Muscle layer of colon (tissue), 2 donors: ENCODE measurements around the gene HRAS.
"Not testable (repeated sequence)": the region's sequence is repeated elsewhere in the genome, so short reads cannot be mapped to it uniquely, and the experiment has no call there.

Experiments
- H3K27ac ChIP-seq: one replicate; pipeline ENCODE4 v1.7.0; 2013; ENCODE audit warnings: low read depth, mild to moderate bottlenecking, low read length, moderate library complexity
- H3K27me3 ChIP-seq, 2 donors: one replicate each; pipeline ENCODE4 v1.7.0; 2013; ENCODE audit warnings: low read length in 2 of 2, mild to moderate bottlenecking in 2 of 2; ENCODE audit not compliant: insufficient read depth in 2 of 2, control insufficient read depth in 1 of 2
- H3K36me3 ChIP-seq: one replicate; pipeline ENCODE4 v1.7.0; 2013; ENCODE audit warnings: mild to moderate bottlenecking, low read length; ENCODE audit not compliant: insufficient read depth
- H3K4me1 ChIP-seq: one replicate; pipeline ENCODE4 v1.7.0; 2013; ENCODE audit warnings: mild to moderate bottlenecking, low read length; ENCODE audit not compliant: insufficient read depth
- H3K4me3 ChIP-seq, 2 donors: one replicate each; pipeline ENCODE4 v1.7.0; 2013; ENCODE audit warnings: low read length in 2 of 2, low read depth in 1 of 2, mild to moderate bottlenecking in 1 of 2, moderate library complexity in 1 of 2
- H3K9ac ChIP-seq: one replicate; pipeline ENCODE4 v1.7.0; 2013; ENCODE audit warnings: low read length
- H3K9me3 ChIP-seq: one replicate; pipeline ENCODE4 v1.7.0; 2013; ENCODE audit warnings: mild to moderate bottlenecking, low read length
- donor health status: abdominal sarcoma.
- donor health status: Adenocarcinoma of cecum.

The HRAS gene

GRCh38 chr11:528815-529727, 6.3 kb downstream of the HRAS start:
- no peaks in the 10 kb centered on the region for H3K9me3 ChIP-seq
- peaks cover under 1% of the 10 kb centered on the region for H3K4me1 ChIP-seq
- no peaks in the 10 kb centered on the region for H3K27me3 ChIP-seq
- H3K27ac ChIP-seq = no peak overlapping the region
- no peak overlapping the region for H3K9ac ChIP-seq
- H3K36me3 ChIP-seq = peaks cover 11% of the 10 kb centered on the region
- no peak overlapping the region for H3K4me3 ChIP-seq

GRCh38 chr11:528166-528814, 7.1 kb downstream of the HRAS start:
- Histone ChIP-seq H3K4me3 (no peak overlapping the region), H3K9ac (no peak overlapping the region), H3K9me3 (no peaks in the 10 kb centered on the region), H3K4me1 (no peaks in the 10 kb centered on the region), H3K27ac (no peak overlapping the region), H3K27me3 (no peaks in the 10 kb centered on the region), H3K36me3 (peaks cover 11% of the 10 kb centered on the region)

DNA sequence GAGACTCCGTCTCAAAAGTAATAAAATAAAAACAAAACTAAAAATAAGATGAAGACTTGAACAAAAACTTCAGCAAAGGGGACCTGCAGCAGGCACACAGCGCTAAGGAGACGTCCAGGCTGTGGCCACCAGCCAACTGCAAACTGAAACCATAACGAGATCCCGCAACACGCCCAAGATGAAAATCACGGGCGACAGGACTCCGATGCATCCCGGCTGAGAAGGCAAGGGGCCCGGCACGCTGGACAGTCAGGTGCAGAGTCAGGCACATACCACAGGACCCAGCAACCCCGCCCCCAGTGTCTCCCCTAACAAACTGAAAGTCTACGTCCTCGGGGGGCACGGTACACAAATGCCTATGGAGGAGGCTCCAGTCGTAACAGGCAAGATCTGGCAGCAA, 9.2 kb downstream of the HRAS start:
- Histone ChIP-seq H3K4me1 (no peaks in the 10 kb centered on the region), H3K36me3 (no peaks in the 10 kb centered on the region), H3K9me3 (no peaks in the 10 kb centered on the region), H3K4me3 (no peak overlapping the region), H3K9ac (no peak overlapping the region), H3K27ac (no peak overlapping the region), H3K27me3 (no peaks in the 10 kb centered on the region)

DNA sequence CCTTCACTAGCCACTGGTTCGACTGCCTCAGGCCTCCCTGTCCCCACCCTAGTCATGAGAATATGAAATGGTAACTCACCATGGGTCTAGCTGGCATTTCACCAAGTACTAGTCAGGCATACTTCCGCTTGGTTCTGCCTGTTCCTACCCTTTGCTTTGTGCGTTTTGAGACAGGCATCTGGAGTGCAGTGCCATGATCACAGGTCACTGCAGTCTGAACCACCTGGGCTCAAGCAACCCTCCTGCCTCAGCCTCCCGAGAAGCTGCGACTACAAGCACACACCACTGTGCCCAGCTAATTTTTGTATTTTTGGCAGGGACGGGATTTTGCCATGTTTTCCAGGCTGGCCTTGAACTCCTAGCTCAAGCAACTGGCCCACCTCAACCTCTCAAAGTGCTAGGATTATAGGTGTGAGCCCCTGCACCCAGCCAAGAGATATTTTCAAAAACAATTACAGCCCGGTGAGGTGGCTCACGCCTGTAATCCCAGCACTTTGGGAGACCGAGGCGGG, 14.1 kb downstream of the HRAS start:
- H3K36me3 ChIP-seq = no peaks in the 10 kb centered on the region
- H3K4me3 ChIP-seq = no peak overlapping the region
- no peaks in the 10 kb centered on the region for H3K27me3 ChIP-seq
- H3K27ac ChIP-seq = no peak overlapping the region
- H3K9me3 ChIP-seq = no peaks in the 10 kb centered on the region
- no peaks in the 10 kb centered on the region for H3K4me1 ChIP-seq
- H3K9ac ChIP-seq = no peak overlapping the region

DNA sequence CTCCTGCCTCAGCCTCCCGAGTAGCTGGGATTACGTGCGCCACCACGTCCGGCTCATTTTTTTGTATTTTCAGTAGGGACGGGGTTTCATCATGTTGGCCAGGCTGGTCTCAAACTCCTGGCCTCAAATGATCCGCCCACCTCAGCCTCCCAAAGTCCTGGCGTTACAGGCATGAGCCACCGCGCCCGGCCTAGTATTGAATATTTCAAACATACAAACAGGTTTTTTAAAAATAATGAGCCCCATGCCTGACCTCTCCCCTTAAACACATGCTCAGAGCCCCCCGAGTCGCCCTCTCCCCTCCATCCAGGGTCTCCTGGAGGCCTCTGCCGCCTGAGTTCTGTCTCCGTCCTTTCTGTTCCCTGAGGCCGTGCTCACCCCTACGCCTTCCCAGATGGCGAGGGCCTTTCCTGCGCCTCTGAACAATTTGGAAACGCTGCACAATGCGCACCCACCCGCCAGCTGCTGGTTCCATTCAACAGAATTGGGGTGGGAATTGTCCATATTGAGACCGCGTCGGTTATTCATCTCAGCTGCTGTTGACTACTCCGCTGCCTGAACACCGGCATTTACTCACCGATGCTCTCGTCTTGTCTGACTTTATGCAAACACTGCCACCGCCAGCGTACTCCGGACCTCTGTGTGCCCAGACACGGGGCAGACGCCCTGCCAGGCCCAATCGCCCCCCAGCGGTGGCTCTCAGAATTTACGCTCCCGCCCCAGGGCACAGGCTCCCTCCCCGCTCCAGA, 14.8 kb downstream of the HRAS start:
- Histone ChIP-seq H3K4me1 (no peaks in the 10 kb centered on the region), H3K27me3 (no peaks in the 10 kb centered on the region), H3K9ac (no peak overlapping the region), H3K36me3 (no peaks in the 10 kb centered on the region), H3K27ac (no peak overlapping the region), H3K4me3 (no peak overlapping the region), H3K9me3 (no peaks in the 10 kb centered on the region)

DNA sequence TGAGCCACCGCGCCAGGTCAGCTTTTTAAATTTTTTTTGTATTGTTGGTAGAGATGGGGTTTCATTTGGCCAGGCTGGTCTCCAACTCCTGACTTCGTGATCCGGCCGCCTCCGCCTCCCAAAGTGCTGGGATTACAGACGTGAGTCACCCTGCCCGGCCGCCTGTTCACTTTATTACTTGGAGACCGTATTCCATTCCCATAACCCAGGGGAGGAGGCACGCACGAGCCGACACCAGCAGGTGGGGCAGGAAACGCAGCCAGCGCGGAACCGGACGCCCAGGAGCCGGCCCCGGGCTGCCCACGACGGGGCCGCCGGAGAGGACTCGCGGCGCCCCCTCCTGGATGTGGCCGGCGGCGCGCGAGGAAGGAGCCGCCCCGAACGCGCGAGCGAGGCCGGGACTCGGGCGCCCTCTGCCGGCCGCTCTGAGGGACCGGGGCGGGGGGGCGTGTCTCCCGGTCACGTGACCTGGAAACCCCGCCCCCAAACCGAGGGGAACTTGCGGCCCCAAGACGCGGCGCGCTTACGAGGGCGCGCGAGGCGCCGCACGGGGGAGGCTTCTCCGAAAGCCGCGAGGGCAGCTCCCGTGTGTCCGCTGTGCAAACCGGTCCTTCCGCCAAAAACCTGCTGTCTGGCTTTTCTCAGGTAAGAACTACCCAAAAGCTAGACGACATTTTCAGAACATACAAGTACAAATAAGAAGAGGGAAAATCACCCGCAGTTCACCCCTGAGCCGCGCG, 16.7 kb downstream of the HRAS start:
- Histone ChIP-seq H3K9ac (no peak overlapping the region), H3K4me3 (peak overlapping the region in 1 of 2 donors; percentile 19), H3K36me3 (no peaks in the 10 kb centered on the region), H3K27me3 (no peaks in the 10 kb centered on the region), H3K27ac (peak overlapping the region; percentile 43), H3K4me1 (no peaks in the 10 kb centered on the region), H3K9me3 (no peaks in the 10 kb centered on the region)

DNA sequence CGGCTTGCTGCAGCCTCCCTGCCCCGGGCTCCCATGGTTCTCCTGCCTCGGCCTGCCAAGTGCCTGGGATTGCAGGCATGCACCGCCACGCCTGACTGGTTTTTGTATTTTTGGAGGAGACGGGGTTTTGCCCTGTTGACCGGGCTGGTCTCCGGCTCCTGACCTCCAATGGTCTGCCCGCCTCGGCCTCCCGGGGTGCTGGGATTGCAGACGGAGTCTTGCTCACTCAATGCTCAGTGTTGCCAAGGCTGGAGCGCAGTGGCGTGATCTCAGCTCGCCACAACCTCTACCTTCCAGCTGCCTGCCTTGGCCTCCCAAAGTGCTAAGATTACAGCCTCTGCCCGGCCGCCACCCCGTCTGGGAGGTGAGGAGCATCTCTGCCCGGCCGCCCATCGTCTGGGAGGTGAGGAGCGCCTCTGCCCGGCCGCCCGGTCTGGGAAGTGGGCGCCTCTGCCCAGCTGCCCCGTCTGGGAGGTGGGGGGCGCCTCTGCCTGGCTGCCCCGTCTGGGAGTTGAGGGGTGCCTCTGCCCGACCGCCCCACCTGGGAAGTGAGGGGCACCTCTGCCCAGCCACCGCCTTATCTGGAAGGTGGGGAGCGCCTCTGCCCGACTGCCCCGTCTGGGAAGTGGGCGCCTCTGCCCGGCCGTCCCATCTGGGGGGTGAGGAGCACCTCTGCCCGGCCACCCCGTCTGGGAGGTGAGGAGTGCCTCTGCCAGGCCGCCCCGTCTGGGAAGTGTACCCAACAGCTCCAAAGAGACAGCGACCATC, 18.3 kb downstream of the HRAS start:
- H3K27me3 ChIP-seq, H3K4me1 ChIP-seq, H3K4me3 ChIP-seq, H3K36me3 ChIP-seq, H3K27ac ChIP-seq, H3K9me3 ChIP-seq, H3K9ac ChIP-seq: not testable (repeated sequence)

DNA sequence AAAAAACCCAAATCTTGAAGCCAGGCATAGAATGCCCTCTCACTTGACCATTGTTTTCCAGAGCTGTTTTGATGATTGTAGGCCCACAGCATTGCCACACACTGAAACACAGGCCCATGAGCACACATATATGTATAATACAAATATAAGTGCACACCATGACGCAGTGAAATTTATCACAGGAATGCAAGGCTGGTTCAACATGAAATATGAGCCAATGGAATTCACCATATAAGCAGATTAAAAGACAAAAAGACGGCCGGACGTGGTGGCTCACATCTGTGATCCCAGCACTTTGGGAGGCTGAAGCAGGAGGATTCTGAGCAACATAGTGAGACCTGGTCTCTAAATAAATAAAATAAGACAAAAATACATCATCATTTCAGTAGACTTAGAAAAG, 19.0 kb downstream of the HRAS start:
- Histone ChIP-seq H3K9me3 (no peaks in the 10 kb centered on the region), H3K4me3 (no peak overlapping the region), H3K36me3 (no peaks in the 10 kb centered on the region), H3K27ac (no peak overlapping the region), H3K27me3 (no peaks in the 10 kb centered on the region), H3K9ac (no peak overlapping the region), H3K4me1 (no peaks in the 10 kb centered on the region)

DNA sequence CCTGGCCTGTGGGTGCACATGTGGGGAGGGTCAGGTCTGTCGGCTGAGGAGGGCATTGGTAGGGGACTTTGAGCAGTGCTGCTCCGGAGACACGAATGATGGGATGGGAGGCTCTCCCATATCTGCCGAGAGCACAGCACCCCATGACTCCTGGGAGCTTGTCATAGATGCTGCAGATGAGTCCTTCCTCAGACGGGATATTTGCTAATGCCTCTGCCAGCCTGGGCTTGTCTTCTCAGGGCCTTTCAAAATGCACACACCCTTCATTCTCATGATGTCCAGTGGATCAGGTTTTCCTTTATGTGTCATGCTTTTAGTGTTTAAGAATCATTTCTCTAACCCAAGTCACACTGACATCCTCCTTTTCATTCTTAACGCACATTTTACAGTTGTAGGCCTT, 20.2 kb downstream of the HRAS start:
- H3K4me1 ChIP-seq = no peaks in the 10 kb centered on the region
- H3K27ac ChIP-seq = no peak overlapping the region
- H3K9ac ChIP-seq = no peak overlapping the region
- no peaks in the 10 kb centered on the region for H3K36me3 ChIP-seq
- no peak overlapping the region for H3K4me3 ChIP-seq
- no peaks in the 10 kb centered on the region for H3K27me3 ChIP-seq
- H3K9me3 ChIP-seq = no peaks in the 10 kb centered on the region

DNA sequence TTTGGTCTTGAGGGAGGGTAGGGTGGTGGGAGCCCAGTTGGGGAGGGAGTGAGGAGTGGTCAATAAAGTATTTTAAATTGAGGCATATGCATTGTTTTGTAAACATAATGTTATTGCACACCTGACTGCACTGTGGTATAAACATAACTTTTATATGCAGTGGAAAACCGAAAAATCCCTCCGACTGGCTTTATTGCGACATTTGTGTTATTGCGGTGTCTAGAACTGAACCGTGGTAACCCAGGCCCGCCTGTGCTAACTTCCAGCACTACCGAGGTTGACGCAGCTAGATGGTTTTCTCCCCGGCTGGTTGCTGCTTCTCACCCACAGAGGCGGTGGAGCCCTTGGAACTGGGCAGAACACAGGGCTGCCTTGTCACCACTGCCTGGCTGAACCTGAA, 20.8 kb downstream of the HRAS start:
- no peak overlapping the region for H3K4me3 ChIP-seq
- H3K9ac ChIP-seq = no peak overlapping the region
- H3K4me1 ChIP-seq = no peaks in the 10 kb centered on the region
- no peaks in the 10 kb centered on the region for H3K27me3 ChIP-seq
- H3K27ac ChIP-seq = no peak overlapping the region
- H3K9me3 ChIP-seq = no peaks in the 10 kb centered on the region
- H3K36me3 ChIP-seq = no peaks in the 10 kb centered on the region
